Effector CD4-positive, alpha-beta T cell (primary cell): ENCODE measurements around the gene SAPCD1.
"Not testable (repeated sequence)": the region's sequence is repeated elsewhere in the genome, so short reads cannot be mapped to it uniquely, and the experiment has no call there.

Experiments used
- DNase-seq: peaks from one replicate; pipeline ENCODE4 v3.0.0-alpha.2; 2020

SAPCD1 gene

DNA sequence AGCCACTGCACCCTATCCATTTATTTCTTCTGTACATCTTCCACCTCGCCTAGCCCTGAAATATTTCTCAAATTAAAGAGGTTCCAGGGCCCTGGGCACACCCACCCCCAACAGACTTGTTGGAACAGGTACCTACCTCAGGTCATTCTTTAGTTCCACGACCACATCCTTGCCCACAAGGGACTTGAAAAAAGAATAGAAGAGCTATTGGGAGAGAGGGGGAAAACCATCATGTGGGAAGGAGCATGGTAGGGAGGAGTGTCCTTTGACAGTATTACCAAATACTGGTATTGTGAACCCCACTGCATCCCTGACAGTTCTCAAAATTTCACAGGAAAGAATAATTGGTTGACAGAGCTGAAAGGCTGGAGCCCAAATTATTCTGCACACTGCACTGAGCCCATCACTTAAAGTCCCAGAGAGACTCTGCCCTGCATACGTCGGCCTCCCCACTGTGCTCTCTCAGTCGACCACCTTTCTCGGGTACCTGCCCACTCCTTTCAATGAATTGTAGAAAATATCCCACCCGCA lies 43.5 kb downstream of the SAPCD1 start:
- DNase-seq: no peak

DNA sequence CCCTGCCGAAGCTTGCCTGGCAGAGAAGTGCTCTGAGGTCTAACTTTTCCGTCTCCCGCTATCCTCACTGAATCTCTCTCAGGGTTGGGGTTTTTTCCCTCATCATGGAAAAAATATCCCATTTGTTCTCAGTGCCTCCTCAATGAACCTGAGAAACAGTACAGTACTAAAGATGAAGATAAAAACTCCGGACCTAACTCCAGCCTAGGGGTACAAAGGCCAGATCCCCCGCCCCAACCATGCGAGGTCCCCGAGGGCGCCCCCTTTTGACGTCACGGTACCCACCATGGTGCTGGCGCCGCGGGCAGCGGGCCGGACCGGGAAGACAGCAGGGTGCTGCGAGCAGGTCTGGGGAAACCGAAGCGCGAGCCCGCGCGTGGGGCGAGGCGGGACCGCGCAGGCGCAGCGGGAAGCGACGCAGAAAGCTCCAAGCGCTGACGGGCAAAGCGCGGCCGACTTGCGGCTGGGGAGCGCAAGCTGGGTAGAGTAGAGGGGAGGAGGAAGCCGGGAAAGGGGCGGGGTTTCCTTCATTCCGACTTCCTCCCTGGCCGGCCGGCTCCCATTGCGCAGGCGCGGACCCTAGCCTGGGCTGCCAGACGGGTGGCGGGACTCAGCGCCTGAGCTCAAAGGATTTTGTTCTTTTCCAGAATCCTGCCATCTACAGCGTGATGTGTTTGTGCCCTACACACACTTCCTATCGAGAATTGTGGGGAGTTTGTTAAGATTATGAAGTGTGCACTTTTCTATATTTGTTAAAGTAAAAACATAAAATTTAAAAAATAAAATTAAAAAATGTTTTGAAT lies 44.2 kb downstream of the SAPCD1 start, which contains the start of gene LSM2:
Gene LSM2, minus strand, starts transcription at position 497 of the 803 bp plus-strand sequence. Its CDS starts 209 bp downstream, at position 288.
- DNase-seq: peak; percentile 95

DNA sequence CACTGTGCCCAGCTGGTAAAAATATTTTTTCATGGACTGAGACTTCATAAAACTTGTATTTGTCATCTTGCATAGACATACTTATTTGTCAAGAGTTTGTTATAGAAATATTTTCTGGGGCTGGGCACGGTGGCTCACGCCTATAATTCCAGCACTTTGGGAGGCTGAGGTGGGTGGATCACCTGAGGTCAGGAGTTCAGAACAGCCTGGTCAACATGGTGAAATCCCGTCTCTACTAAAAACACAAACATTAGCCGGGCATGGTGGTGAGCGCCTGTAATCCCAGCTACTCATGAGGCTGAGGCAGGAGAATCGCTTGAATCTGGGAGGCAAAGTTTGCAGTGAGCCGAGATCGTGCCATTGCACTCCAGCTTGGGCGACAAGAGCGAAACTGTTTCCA lies 46.1 kb downstream of the SAPCD1 start:
- not testable (repeated sequence) for DNase-seq

DNA sequence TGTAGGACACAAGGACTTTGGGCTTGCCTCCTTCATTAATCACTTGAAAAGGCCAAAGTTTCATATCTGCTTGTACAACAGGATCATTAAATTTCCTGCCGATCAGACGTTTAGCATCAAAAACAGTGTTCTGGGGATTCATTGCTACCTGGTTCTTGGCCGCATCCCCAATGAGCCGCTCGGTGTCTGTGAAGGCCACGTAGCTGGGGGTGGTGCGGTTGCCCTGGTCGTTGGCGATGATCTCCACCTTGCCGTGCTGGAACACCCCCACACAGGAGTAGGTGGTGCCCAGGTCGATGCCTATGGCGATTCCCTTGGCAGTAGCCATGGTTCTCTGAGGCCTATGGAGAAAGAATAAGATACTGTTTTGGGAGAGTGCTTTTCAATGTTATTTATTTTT lies 49.2 kb downstream of the SAPCD1 start:
- no peak for DNase-seq

DNA sequence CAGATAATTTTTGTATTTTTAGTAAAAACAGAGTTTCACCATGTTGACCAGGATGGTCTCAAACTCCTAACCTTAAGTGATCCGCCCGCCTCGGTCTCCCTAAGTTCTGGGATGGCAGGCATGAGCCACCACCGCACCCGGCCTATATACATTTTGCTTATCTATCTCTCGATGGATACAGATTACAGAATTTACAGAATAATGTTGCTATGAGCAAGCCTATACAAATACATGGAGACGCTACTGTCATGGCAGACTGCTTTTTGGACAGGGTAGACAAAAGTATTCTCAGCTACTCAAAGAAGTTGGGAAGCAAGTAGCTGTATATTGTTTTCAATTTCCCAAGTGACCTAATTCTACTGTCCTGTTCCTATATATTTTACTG lies 51.0 kb downstream of the SAPCD1 start:
- DNase-seq: no peak
